Caco-2 (cell line): ENCODE data around the gene PLS1. TPM values are rescaled to one million over a fixed set of nuclear protein-coding genes. Genes with fewer than 3 reads are reported as not detected.
A peak's percentile ranks its signal among the peaks of the same experiment; 100 is the strongest.

Source experiments
- BruUV-seq: library from RNA; stranded (reverse); fragments of 400-500 nt; replicated peaks from 2 replicates; lab custom pipeline; 2021; lab: Mats Ljungman, UMichigan
- CTCF ChIA-PET: fragments of 300-600 bp; sonication (Branson Sonifier 250); formaldehyde crosslinking; loops from one replicate; lab custom pipeline; 2022; ENCODE audit warnings: antibody characterized with exemption; lab: Charles Lee
- POLR2A ChIA-PET: fragments of 300-600 bp; sonication (Branson Sonifier 250); formaldehyde crosslinking; loops from one replicate; lab custom pipeline; 2022; ENCODE audit warnings: antibody characterized with exemption; lab: Charles Lee
- DNase-seq, 2 experiments: peaks; one replicate each; pipeline versions ENCODE4 v3.0.0 to v3.0.0-alpha.2; 2020 to 2022
- H3K27me3 ChIP-seq: replicated peaks from 2 replicates; pipeline ENCODE4 v1.6.0; 2011; ENCODE audit warnings: low read length; ENCODE audit not compliant: control insufficient read depth, insufficient read depth
- H3K36me3 ChIP-seq: 2 replicates; pipeline ENCODE4 v1.5.1; 2011; ENCODE audit warnings: low read length; ENCODE audit not compliant: control insufficient read depth, insufficient read depth
- H3K4me1 ChIP-seq: fragments of 250-450 bp; sonication (Bioruptor Pico); 2 replicates; pipeline ENCODE4 v1.5.1; 2020; ENCODE audit warnings: mild to moderate bottlenecking
- H3K4me3 ChIP-seq: 2 replicates; pipeline ENCODE4 v1.5.1; 2011; ENCODE audit warnings: low read depth, mild to moderate bottlenecking, control low read depth, low read length
- H3K9me3 ChIP-seq: fragments of 250-450 bp; sonication (Bioruptor Pico); 2 replicates; pipeline ENCODE4 v1.5.1; 2020; ENCODE audit warnings: mild to moderate bottlenecking, moderate library complexity
- H3K27ac Mint-ChIP-seq: one replicate; pipeline ENCODE4 v1.8.0; 2022; ENCODE audit warnings: mixed read lengths; ENCODE audit not compliant: unreplicated experiment
- H3K27me3 Mint-ChIP-seq: one replicate; pipeline ENCODE4 v1.8.0; 2022; ENCODE audit warnings: mixed read lengths; ENCODE audit not compliant: insufficient read depth, unreplicated experiment
- H3K36me3 Mint-ChIP-seq: one replicate; pipeline ENCODE4 v1.8.0; 2022; ENCODE audit warnings: mild to moderate bottlenecking, mixed read lengths; ENCODE audit not compliant: insufficient read depth, unreplicated experiment
- H3K4me1 Mint-ChIP-seq: one replicate; pipeline ENCODE4 v1.8.0; 2022; ENCODE audit warnings: low read depth, mixed read lengths; ENCODE audit not compliant: unreplicated experiment
- H3K4me3 Mint-ChIP-seq: one replicate; pipeline ENCODE4 v1.8.0; 2022; ENCODE audit warnings: mild to moderate bottlenecking, moderate library complexity, mixed read lengths; ENCODE audit not compliant: unreplicated experiment
- H3K9me3 Mint-ChIP-seq: one replicate; pipeline ENCODE4 v1.8.0; 2022; ENCODE audit warnings: mixed read lengths; ENCODE audit not compliant: unreplicated experiment
- CTCF ChIP-seq, 2 experiments: fragments of 200-600 bp in 1 of 2; IDR thresholded peaks; 1 replicate in 1 of 2; 2 replicates in 1 of 2; pipeline versions ENCODE4 v1.5.1 to v1.8.0; 2011 to 2022; ENCODE audit warnings: antibody characterized with exemption in 1 of 2, control low read depth in 1 of 2, inconsistent platforms in 1 of 2, low read depth in 1 of 2, low read length in 1 of 2, mild to moderate bottlenecking in 1 of 2, moderate library complexity in 1 of 2; ENCODE audit not compliant: insufficient read depth in 1 of 2, severe bottlenecking in 1 of 2, unreplicated experiment in 1 of 2
- intact Hi-C: fragments of 100-400 bp; cut with micrococcal nuclease; formaldehyde crosslinking; loops from one replicate; pipeline ENCODE4 v1.10.0; 2022; ENCODE audit not compliant: unreplicated experiment
- total RNA-seq: library from RNA; stranded (reverse); gene quantifications from 2 replicates; pipeline ENCODE4 v1.2.3, GENCODE V29; 2022

The PLS1 gene
- total RNA-seq, 1 experiment from 2014 or later = 19.2 TPM

GRCh38 chr3:142716102-142716501, 119.9 kb downstream of the PLS1 start:
- no TSS peak for BruUV-seq
- Mint-ChIP-seq H3K4me3 (no peak overlapping the region), H3K9me3 (no peaks in the 10 kb centered on the region), H3K36me3 (no peaks in the 10 kb centered on the region), H3K27me3 (peaks cover 3% of the 10 kb centered on the region), H3K4me1 (no peaks in the 10 kb centered on the region), H3K27ac (no peak overlapping the region)
- DNase-seq = no peak
- no peaks in the 10 kb centered on the region for H3K27me3 ChIP-seq
- ChIA-PET POLR2A (no interaction called here), CTCF (no interaction called here)
- no peak for TF ChIP-seq CTCF (IDR thresholded peaks at IDR 0.05; ENCODE audit: insufficient read depth in 1 of 2, low read depth in 1 of 2, low read length in 1 of 2, severe bottlenecking in 1 of 2, unreplicated experiment in 1 of 2)
- H3K4me3 ChIP-seq = no peak overlapping the region
- H3K4me1 ChIP-seq = no peaks in the 10 kb centered on the region
- H3K36me3 ChIP-seq = no peaks in the 10 kb centered on the region
- intact Hi-C loops = no loop called here
- H3K9me3 ChIP-seq = no peaks in the 10 kb centered on the region

- H3K4me1 Mint-ChIP-seq = no peaks in the 10 kb centered on the region
- peak overlapping the region; percentile 91 for H3K4me3 Mint-ChIP-seq
- peaks cover 3% of the 10 kb centered on the region for H3K27me3 Mint-ChIP-seq
- DNase-seq = no peak
- no peak for TF ChIP-seq CTCF (IDR thresholded peaks at IDR 0.05; ENCODE audit: insufficient read depth in 1 of 2, low read depth in 1 of 2, low read length in 1 of 2, severe bottlenecking in 1 of 2, unreplicated experiment in 1 of 2)
- H3K27ac Mint-ChIP-seq = peak overlapping the region; percentile 94
- Histone ChIP-seq H3K4me1 (peaks cover 10% of the 10 kb centered on the region; the same call in 1 of the 2 replicates), H3K36me3 (no peaks in the 10 kb centered on the region), H3K27me3 (no peaks in the 10 kb centered on the region), H3K9me3 (no peaks in the 10 kb centered on the region), H3K4me3 (peak overlapping the region; percentile 87)
- ChIA-PET POLR2A (interaction anchor here (1.6 kb wide), 1 partner anchor 145 kb away, joined by 5 read pairs; the partner anchor contains the start of gene ATR), CTCF (interaction anchor here (0.6 to 1.1 kb wide), 2 partner anchors 137 to 279 kb away, joined by 3 read pairs; no protein-coding TSS in a partner anchor)
- peaks cover 10% of the 10 kb centered on the region for H3K36me3 Mint-ChIP-seq
- H3K9me3 Mint-ChIP-seq = peaks cover 6% of the 10 kb centered on the region
- intact Hi-C loops = no loop called here
- BruUV-seq = no TSS peak
Measured at GRCh38 chr3:142723665-142723967, 127.4 kb downstream of the PLS1 start.

- peaks cover 3% of the 10 kb centered on the region for H3K27me3 Mint-ChIP-seq
- DNase-seq = peak; percentile 81 to 85
- H3K27ac Mint-ChIP-seq = peak within 1 kb of the TSS; percentile 94
- Histone ChIP-seq H3K9me3 (no peaks in the 10 kb centered on the region), H3K4me3 (peak within 1 kb of the TSS; percentile 87), H3K27me3 (no peaks in the 10 kb centered on the region), H3K4me1 (peaks cover 10% of the 10 kb centered on the region; the same call in 1 of the 2 replicates), H3K36me3 (no peaks in the 10 kb centered on the region)
- H3K9me3 Mint-ChIP-seq = peaks cover 6% of the 10 kb centered on the region
- CTCF ChIA-PET = interaction anchor here (0.6 to 1.1 kb wide), 3 partner anchors 137 to 279 kb away, joined by 3 to 4 read pairs (median 3); no protein-coding TSS in a partner anchor
- H3K4me3 Mint-ChIP-seq = peak within 1 kb of the TSS; percentile 91
- no TSS peak for BruUV-seq
- no peaks in the 10 kb centered on the region for H3K4me1 Mint-ChIP-seq
- peaks cover 10% of the 10 kb centered on the region for H3K36me3 Mint-ChIP-seq
- TF ChIP-seq CTCF (IDR thresholded peaks at IDR 0.05; ENCODE audit: insufficient read depth in 1 of 2, low read depth in 1 of 2, low read length in 1 of 2, severe bottlenecking in 1 of 2, unreplicated experiment in 1 of 2) = no peak
- intact Hi-C loops = loop anchor here (2.0 kb wide), 2 partner anchors 127 to 137 kb away; partner anchors contain the start of gene PLS1
- POLR2A ChIA-PET = interaction anchor here (0.6 to 1.6 kb wide), 3 partner anchors 128 to 173 kb away, joined by 4 to 5 read pairs (median 4); partner anchors contain the start of gene ATR
Measured at GRCh38 chr3:142723968-142724681, 127.9 kb downstream of the PLS1 start, which contains the start of gene TRPC1. TRPC1 (plus strand) TSS chr3:142724034; CDS start chr3:142724560, 526 bp downstream.
